Sigmoid colon (tissue), 4 donors: ENCODE data around the gene RNF182.

Source experiments
- CTCF ChIP-seq, 4 experiments: fragments of 450-650 bp in 3 of 4; fragments of 200-600 bp in 1 of 4; IDR thresholded peaks; one replicate each; pipeline ENCODE4 v1.5.1; 2016 to 2019; ENCODE audit warnings: antibody characterized with exemption in 4 of 4, mild to moderate bottlenecking in 3 of 4, moderate library complexity in 2 of 4
- EP300 ChIP-seq, 4 donors: sonication (generic); formaldehyde crosslinking; IDR thresholded peaks; one replicate each; pipeline ENCODE4 v1.6.1; 2017; ENCODE audit warnings: antibody characterized with exemption in 4 of 4
- POLR2A ChIP-seq, 2 donors: fragments of 450-650 bp; IDR thresholded peaks; one replicate each; pipeline ENCODE4 v1.6.1; 2016; ENCODE audit warnings: antibody characterized with exemption in 2 of 2, mild to moderate bottlenecking in 2 of 2, moderate library complexity in 2 of 2
- POLR2AphosphoS5 ChIP-seq, 4 donors: sonication (generic); formaldehyde crosslinking; IDR thresholded peaks; one replicate each; pipeline ENCODE4 v1.6.1; 2017; ENCODE audit warnings: antibody characterized with exemption in 4 of 4

- TF ChIP-seq CTCF (IDR thresholded peaks at IDR 0.05) (no peak), EP300 (IDR thresholded peaks at IDR 0.05) (no peak), POLR2A (IDR thresholded peaks at IDR 0.05) (no peak), POLR2AphosphoS5 (IDR thresholded peaks at IDR 0.05) (no peak)
These were observed 62.1 kb downstream of the RNF182 start for GRCh38 chr6:13986700-13987399.
